ENCODE measurements around the gene CDKN2B.

DNA sequence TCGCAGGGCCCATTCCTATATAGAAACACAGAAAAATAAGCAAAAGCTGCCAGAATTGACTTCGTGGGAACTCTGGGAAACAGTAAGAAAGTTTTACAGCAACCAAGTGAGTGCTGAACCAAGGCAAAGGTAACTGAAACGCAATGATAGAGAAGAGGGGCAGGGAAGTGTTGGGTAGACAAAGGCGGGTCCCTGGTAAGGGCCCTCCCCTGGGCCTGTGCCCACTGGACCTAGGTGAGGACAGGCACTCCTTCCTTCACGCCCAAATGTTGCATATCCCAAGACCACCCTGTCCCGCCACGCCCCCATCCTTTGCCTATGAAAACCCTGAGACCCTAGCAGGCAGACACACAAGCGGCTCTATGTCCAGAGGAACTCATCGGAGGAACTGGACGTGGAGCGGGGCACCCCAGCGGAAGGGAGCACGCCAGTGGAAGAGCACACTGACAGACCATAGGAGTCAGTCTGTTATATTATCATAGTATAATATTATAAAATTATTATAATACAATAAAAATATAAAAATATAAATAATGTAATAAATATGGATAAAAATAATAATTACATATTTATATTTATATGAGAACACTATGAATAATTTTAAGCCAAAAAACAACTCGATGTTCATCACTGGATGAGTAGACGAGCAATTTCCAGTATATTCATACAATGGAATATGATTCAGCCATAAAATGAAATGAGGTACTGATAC is 42.8 kb downstream of the CDKN2B start:
- TF ChIP-seq, protein P1, sequence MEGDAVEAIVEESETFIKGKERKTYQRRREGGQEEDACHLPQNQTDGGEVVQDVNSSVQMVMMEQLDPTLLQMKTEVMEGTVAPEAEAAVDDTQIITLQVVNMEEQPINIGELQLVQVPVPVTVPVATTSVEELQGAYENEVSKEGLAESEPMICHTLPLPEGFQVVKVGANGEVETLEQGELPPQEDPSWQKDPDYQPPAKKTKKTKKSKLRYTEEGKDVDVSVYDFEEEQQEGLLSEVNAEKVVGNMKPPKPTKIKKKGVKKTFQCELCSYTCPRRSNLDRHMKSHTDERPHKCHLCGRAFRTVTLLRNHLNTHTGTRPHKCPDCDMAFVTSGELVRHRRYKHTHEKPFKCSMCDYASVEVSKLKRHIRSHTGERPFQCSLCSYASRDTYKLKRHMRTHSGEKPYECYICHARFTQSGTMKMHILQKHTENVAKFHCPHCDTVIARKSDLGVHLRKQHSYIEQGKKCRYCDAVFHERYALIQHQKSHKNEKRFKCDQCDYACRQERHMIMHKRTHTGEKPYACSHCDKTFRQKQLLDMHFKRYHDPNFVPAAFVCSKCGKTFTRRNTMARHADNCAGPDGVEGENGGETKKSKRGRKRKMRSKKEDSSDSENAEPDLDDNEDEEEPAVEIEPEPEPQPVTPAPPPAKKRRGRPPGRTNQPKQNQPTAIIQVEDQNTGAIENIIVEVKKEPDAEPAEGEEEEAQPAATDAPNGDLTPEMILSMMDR (IDR thresholded peaks at IDR 0.05), result no peak
- no peak for TF ChIP-seq POLR2A (IDR thresholded peaks at IDR 0.05)

All from upper lobe of left lung (tissue), 4 donors.